ACHN (cell line): Measurements from ENCODE around the gene TRIM65.
"Not testable (repeated sequence)": the region's sequence is repeated elsewhere in the genome, so short reads cannot be mapped to it uniquely, and the experiment has no call there.

Experiments
- DNase-seq: peaks from one replicate; pipeline ENCODE4 v3.0.0-alpha.2; 2015
- in situ Hi-C: cut with HindIII; loops from 2 replicates; pipeline ENCODE4 v1.10.0; 2017; ENCODE audit warnings: low sequenced_read_pairs, low pct_ligation_motif_present, low pct_unique_long_range_greater_than_20kb

TRIM65 gene

GRCh38 chr17:75864448-75864871, 32.3 kb downstream of the TRIM65 start:
- in situ Hi-C loops, result no loop called here
- DNase-seq, result no peak

- no peak for DNase-seq
- in situ Hi-C loops, result no loop called here
These were observed 34.8 kb downstream of the TRIM65 start for GRCh38 chr17:75861927-75862317.

- DNase-seq, in situ Hi-C loops: not testable (repeated sequence)
These were observed 37.4 kb downstream of the TRIM65 start for GRCh38 chr17:75859358-75859757.

- in situ Hi-C loops, result no loop called here
- peak; percentile 50 for DNase-seq
These were observed 40.5 kb downstream of the TRIM65 start for GRCh38 chr17:75856062-75856756.

- in situ Hi-C loops, result no loop called here
- peak; percentile 100 for DNase-seq
These were observed 41.3 kb downstream of the TRIM65 start, which contains the start of gene WBP2 for GRCh38 chr17:75855310-75856061. Gene WBP2, minus strand, starts transcription at chr17:75855335. Its CDS starts 38 bp downstream, at chr17:75855297.

- DNase-seq, result no peak
- in situ Hi-C loops, result no loop called here
These were observed 41.9 kb downstream of the TRIM65 start for GRCh38 chr17:75854881-75855309.

GRCh38 chr17:75854101-75854748, 42.5 kb downstream of the TRIM65 start:
- DNase-seq, result peak; percentile 85
- in situ Hi-C loops, result no loop called here

- in situ Hi-C loops, result no loop called here
- DNase-seq, result no peak
These were observed 43.3 kb downstream of the TRIM65 start for GRCh38 chr17:75853433-75853832.

GRCh38 chr17:75851693-75851991, 45.1 kb downstream of the TRIM65 start:
- in situ Hi-C loops, DNase-seq: not testable (repeated sequence)

GRCh38 chr17:75850928-75851692, 45.6 kb downstream of the TRIM65 start:
- DNase-seq, result no peak
- in situ Hi-C loops, result no loop called here

GRCh38 chr17:75849724-75850123, 47.0 kb downstream of the TRIM65 start:
- in situ Hi-C loops, result no loop called here
- DNase-seq, result no peak

GRCh38 chr17:75849279-75849646, 47.5 kb downstream of the TRIM65 start:
- in situ Hi-C loops, result no loop called here
- DNase-seq, result no peak

- in situ Hi-C loops, result no loop called here
- peak; percentile 62 for DNase-seq
These were observed 48.0 kb downstream of the TRIM65 start for GRCh38 chr17:75848523-75849278.

GRCh38 chr17:75847614-75848522, 48.9 kb downstream of the TRIM65 start:
- in situ Hi-C loops, result no loop called here
- DNase-seq, result no peak

- DNase-seq, result no peak
- in situ Hi-C loops, result no loop called here
These were observed 49.8 kb downstream of the TRIM65 start for GRCh38 chr17:75846692-75847613.

GRCh38 chr17:75845933-75846691, 50.6 kb downstream of the TRIM65 start:
- DNase-seq, result no peak

More at GRCh38 chr17:75845933-75846691, 50.6 kb downstream of the TRIM65 start:
- in situ Hi-C loops, result no loop called here
